GM21717 (cell line): Measurements from ENCODE around the gene MRM1.
A peak's percentile ranks its signal among the peaks of the same experiment; 100 is the strongest.

Experiments used
- ATAC-seq: cut with Tn5 transposase; IDR thresholded peaks from one replicate; pipeline ENCODE4 v1.9.1; 2021; ENCODE audit warnings: mild to moderate bottlenecking, moderate library complexity; ENCODE audit not compliant: unreplicated experiment

MRM1 gene, protein sequence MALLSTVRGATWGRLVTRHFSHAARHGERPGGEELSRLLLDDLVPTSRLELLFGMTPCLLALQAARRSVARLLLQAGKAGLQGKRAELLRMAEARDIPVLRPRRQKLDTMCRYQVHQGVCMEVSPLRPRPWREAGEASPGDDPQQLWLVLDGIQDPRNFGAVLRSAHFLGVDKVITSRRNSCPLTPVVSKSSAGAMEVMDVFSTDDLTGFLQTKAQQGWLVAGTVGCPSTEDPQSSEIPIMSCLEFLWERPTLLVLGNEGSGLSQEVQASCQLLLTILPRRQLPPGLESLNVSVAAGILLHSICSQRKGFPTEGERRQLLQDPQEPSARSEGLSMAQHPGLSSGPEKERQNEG

GRCh38 chr17:36601303-36602029 is at the start of gene MRM1:
Gene MRM1 (plus strand): TSS chr17:36601583. CDS start chr17:36601811, 228 bp downstream.
- peak; percentile 62 for ATAC-seq

- ATAC-seq = no peak
Observed at GRCh38 chr17:36553459-36553858, 47.9 kb upstream of the MRM1 start.

DNA sequence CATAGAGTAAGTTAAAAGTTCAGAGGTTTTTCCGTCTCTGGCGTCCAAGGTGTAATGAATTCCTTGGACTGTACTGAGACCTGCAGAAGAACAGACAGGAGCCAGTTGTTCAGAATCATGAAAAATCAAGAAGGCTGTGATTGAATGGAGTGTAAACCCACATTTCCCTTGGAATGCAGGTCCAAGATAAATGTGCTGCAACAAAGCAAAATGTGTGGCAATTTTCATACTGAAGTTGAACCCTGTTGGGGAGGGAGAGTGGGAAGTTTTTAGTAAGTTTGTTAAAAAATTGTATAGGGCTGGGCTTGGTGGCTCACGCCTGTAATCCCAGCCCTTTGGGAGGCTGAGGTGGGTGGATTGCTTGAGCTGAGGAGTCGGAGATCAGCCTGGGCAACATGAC is 35.3 kb upstream of the MRM1 start:
- ATAC-seq = no peak

DNA sequence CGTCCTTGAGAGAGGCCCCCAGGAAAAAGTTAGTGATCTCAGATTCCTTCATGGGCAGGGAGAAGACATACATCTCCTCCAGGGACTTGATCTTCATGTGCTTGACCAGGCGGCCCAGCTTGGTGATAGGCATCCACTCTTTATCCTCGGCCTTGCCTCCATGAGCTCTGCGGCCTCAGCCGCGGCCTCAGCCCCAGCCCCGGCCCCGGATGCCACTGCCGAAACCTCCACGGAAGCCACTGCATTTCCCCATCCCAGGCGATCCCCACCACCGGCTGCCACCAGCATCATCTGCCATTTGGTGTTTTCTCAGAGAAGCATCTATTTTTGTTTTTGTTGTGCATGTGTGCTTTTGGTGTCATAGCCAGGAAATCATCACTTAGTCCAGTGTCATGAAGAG is 26.4 kb upstream of the MRM1 start:
- no peak for ATAC-seq

DNA sequence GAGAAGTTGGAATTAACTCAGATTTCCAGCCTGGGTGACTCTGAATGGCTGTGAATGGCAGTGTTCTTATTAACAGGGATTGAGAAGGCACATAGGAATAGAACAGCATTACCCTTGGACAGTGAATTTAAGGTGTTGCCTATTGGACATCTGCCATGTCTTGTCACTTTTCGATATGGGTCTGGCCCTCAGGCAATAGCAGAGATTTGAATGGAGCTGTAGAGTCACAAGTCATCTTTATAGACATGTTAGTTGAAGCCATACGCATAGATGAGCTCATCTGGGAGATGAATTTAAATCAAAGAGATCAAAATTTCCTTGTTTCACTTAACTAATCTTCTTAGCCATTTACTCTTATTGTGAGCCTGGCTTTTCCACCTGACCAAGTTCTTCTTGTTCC is 24.6 kb upstream of the MRM1 start:
- ATAC-seq = no peak

GRCh38 chr17:36578671-36579070 is 22.7 kb upstream of the MRM1 start:
- ATAC-seq = no peak

DNA sequence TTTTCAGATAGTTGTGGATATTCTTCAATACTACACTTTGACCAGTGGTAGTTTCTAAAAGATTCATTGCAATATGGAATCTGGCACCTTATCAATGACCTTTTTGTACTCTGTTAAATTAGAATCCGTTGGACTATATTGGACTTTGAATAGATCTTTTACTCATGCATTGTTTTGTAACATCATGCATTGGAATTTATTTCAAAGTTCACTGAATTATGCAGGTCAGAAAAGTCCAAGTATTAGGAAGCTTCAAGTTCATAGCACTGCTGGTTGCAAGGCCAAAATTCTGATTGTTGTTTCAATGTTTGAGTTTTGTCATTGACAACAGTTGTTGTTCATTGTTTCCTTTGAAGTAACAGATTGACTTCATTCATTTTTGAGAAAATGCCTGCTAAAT is 17.6 kb upstream of the MRM1 start:
- ATAC-seq = no peak

DNA sequence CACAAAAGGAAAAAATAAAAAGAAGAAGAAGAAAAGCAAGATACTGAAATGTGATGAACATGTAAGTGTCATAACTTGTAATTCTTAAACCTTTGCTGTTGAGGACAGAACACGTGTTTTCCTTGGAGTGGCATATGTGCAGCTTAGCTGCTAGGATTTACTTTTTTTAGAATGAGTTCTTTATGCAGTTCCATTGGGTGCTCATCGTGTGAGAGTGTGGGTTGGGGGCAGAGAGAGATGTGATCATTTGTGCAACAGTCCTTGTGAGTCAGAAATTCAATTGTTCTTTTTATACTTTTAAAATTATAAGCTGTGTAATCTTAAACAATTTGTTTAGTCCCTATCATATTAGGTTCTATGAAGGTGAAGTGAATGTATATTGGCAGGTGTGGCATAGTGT is 15.2 kb upstream of the MRM1 start:
- ATAC-seq = no peak

DNA sequence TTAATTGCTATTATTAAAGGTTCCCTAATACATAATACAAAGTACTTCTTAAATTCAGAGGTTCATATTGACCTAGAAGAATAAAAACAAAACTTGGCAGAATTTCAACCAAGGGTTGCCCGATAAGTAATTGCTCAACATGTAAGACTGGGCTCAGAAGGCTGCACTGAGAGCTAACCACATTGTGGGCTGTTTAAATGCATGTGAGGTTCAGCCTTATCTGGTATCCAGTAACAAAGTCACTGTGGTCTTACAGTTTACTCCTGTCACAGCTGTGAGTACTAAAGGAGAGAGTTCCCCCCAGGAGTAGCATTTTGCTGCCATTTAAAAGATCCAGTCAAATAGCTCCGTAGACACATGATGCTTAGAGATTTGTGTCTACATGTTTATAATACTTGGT is 11.3 kb upstream of the MRM1 start:
- no peak for ATAC-seq

- peak; percentile 57 for ATAC-seq
Observed at GRCh38 chr17:36591434-36592315, 9.7 kb upstream of the MRM1 start, which contains the start of gene DHRS11. Gene DHRS11 (plus strand): TSS chr17:36591879. CDS start chr17:36592010, 131 bp downstream.

GRCh38 chr17:36592316-36592715 is 9.1 kb upstream of the MRM1 start:
- no peak for ATAC-seq

DNA sequence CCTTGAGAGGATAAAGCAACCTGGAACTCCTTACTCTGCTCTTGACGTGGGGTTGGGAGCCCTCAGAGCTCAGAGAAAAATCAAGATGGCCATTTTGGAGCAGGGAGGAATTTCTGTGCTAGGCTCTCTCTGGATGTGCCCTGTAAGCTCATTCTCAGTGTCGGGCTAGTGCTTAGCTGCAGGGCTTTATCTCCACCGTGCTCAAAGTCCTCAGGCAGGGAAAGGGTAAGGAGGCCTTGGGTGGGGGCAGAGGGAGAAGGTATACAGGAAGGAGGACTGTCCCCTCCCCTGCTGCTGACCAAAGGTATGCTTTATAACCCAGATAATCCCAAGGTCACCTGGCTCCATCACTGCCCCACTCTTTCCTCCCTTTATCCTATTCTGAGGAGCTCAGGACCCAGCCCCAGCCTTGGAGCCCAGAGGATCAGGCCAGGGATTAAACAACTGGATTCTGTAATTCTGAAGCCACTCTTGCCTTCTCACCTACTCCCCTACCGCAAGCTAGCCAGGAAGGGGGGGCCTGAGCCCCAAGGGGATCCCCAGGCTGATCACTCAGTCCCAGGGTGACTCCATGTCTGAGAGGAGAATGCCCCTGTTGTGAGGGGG is 8.6 kb upstream of the MRM1 start:
- ATAC-seq = no peak

GRCh38 chr17:36593656-36594316 is 7.6 kb upstream of the MRM1 start:
- no peak for ATAC-seq

- no peak for ATAC-seq
Observed at GRCh38 chr17:36594626-36595401, 6.6 kb upstream of the MRM1 start.

DNA sequence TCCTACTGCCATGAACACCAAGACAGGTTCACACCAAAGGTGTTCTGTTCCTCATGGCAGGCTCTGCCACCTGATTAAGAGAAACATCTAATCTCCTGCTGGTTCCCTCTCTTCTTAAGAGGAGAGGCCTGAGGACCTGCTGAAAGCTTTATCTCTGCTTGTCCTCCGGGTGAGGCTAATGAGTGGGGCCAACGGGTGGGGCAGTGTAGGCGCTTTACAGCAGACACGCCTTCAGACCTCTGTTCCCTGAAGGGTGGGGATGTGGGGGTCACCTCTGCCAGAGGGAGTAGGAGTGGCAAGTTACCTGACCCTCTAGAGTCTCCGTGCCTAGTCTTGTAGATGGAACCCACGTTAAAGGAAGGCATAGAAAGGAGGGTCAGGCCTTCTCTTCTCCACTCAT is 4.2 kb upstream of the MRM1 start:
- no peak for ATAC-seq

DNA sequence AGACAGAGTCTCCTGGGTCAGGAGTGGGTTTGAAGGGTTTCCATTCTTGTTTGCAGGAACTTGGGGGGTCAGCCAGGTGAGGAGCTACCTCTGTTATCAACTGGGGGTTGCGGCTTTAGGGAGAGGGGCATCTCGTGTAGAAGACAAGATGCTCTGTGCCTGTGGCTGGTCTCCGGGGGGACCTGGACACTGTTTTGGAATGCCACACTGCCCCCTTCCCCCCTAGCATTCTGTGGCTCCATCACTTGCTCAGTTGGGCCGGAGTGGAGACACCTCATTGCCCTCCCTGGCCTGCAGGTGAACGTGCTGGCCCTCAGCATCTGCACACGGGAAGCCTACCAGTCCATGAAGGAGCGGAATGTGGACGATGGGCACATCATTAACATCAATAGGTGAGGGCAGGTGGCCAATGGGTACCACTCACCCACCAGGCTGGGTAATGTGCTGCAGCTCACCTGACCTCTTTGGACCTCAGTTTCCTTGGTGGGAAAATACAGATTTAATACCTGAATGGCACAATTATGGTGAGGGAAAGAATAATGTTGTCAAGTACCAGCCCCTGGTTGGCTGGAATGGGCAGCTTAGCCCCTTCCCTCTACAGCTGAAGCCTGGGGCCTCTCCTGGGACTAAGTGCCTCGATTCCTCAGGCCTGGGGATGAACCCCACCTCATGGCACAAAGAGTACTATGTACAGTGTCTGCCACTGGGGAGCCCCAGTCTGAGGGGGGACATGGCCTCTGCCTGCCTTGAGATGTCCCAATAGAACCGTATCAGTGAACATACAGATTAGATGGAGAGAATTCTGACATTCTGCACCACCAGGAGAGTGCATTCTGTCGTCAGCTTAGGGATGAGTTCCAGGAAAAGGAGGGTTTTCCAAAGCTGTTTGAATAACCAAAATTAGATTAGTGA is 3.3 kb upstream of the MRM1 start:
- no peak for ATAC-seq

- ATAC-seq = no peak
Observed at GRCh38 chr17:36598951-36599401, 2.4 kb upstream of the MRM1 start.

GRCh38 chr17:36599546-36600250 is 1.7 kb upstream of the MRM1 start:
- ATAC-seq = no peak
